Activated CD4-positive, CD25-positive, alpha-beta regulatory T cell (primary cell): ENCODE data around the gene TBPL1.
"Not testable (repeated sequence)": the region's sequence is repeated elsewhere in the genome, so short reads cannot be mapped to it uniquely, and the experiment has no call there.

Source experiments
- DNase-seq, 4 experiments: peaks; one replicate each; lab custom pipeline; 2025; lab: John Stamatoyannopoulos, UW

Gene TBPL1

GRCh38 chr6:133953634-133954415 is 801 bp downstream of the TBPL1 start:
- no peak for DNase-seq

- DNase-seq, result no peak
Observed at GRCh38 chr6:133954657-133955576, 1.9 kb downstream of the TBPL1 start.

- DNase-seq, result no peak
Observed at GRCh38 chr6:133955582-133956415, 2.8 kb downstream of the TBPL1 start.

GRCh38 chr6:133956416-133957049 is 3.5 kb downstream of the TBPL1 start:
- DNase-seq, result no peak

- DNase-seq, result no peak
Observed at GRCh38 chr6:133957227-133957626, 4.2 kb downstream of the TBPL1 start.

GRCh38 chr6:133957780-133958242 is 4.8 kb downstream of the TBPL1 start:
- DNase-seq, result no peak

GRCh38 chr6:133958791-133959190 is 5.8 kb downstream of the TBPL1 start:
- no peak for DNase-seq

- no peak for DNase-seq
Observed at GRCh38 chr6:133959667-133960368, 6.8 kb downstream of the TBPL1 start.

- no peak for DNase-seq
Observed at GRCh38 chr6:133961831-133962230, 8.8 kb downstream of the TBPL1 start.

- DNase-seq, result no peak
Observed at GRCh38 chr6:133964052-133964451, 11.0 kb downstream of the TBPL1 start.

DNA sequence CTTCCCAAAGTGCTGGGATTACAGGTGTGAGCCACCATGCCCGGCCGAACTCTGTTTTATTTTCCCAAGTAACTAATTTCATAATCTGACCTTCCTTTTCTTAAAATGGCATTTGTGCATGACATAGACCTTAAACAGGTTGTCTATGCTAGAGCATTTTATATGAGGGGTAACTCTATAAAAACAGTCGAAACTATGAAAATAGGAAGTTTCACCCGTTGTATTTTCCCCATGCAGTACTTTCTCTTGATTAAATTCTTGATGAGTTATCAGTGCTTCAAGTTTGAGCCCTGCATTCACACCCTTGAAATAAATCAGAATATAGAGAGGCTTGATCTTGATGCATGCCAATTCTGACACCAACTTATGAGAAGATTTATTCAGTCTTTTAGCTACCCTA is 11.7 kb downstream of the TBPL1 start:
- no peak for DNase-seq

DNA sequence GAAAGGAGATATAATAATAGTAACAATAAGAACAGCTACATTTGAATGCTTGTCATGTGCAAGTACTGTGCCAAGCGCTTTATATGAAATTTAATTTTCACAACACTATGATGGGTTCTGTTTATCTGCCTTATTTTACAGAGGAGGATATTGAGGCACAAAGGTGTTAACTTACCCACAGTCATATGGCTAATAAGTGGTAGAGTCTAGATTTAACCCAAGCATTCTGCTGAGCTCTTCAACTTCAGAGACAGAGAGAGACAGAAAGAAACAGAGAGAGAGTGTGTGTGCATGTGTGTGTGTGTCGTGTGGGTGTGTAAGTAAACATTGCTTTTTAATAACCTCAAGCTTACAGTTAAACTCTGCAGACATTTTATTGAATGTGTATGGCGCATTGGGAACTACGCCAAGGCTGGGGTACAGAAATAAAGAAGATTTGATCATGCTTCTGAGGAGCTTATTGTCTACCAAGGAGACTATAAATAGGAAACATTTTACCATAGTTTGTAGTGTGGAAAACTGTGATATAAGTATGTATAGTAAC is 12.9 kb downstream of the TBPL1 start:
- DNase-seq, result no peak

- DNase-seq, result no peak
Observed at GRCh38 chr6:133966654-133967329, 13.8 kb downstream of the TBPL1 start.

DNA sequence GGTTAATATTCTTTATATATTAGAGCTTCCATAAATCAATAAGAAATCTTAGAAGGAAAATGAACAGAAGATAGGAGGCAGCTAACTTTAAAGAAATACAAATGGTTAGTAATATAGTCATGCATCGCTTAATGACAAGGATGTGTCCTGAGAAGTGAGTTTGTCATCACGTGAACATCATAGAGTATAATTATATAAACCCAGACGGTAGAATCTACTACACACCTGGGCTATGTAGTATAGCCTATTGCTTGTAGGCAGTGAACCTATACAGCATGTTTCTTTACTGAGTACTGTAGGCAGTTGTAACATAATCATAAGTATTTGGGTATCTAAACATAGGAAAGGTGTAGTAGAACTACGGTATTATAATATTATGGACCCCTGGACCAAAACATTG is 14.3 kb downstream of the TBPL1 start:
- DNase-seq, result no peak

- not testable (repeated sequence) for DNase-seq
Observed at GRCh38 chr6:133967835-133968234, 14.8 kb downstream of the TBPL1 start.

- no peak for DNase-seq
Observed at GRCh38 chr6:133969285-133969920, 16.4 kb downstream of the TBPL1 start.

GRCh38 chr6:133969921-133970295 is 16.9 kb downstream of the TBPL1 start:
- no peak for DNase-seq

GRCh38 chr6:133971861-133972260 is 18.8 kb downstream of the TBPL1 start:
- no peak for DNase-seq

DNA sequence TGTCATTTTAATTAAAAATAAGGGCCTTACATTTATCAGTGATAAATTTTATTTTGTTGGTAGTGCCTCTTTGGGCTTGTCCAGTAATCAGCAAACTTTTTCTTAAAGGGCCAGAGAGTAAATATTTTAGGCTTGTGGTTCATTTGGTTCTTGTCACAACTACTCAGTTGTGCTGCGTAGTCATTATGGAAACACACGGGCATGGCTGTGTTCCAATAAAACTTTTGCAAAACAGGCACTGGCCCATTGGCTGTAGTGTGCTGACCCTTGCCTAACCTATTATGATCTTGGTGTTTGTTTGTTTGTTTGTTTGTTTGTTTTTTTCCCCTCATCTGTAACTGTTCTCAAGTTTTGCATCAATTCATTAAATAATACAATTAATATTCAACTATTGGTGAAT is 19.4 kb downstream of the TBPL1 start:
- no peak for DNase-seq
